C4-2B (cell line): ENCODE data around the gene OTC.

Experiments used
- CTCF ChIP-seq: fragments of 450-650 bp; conservative IDR thresholded peaks from 2 replicates; pipeline ENCODE4 v1.5.1; 2017; ENCODE audit warnings: mild to moderate bottlenecking
- ZFX ChIP-seq: fragments of 450-650 bp; IDR thresholded peaks from 2 replicates; pipeline ENCODE4 v1.6.1; 2017

DNA sequence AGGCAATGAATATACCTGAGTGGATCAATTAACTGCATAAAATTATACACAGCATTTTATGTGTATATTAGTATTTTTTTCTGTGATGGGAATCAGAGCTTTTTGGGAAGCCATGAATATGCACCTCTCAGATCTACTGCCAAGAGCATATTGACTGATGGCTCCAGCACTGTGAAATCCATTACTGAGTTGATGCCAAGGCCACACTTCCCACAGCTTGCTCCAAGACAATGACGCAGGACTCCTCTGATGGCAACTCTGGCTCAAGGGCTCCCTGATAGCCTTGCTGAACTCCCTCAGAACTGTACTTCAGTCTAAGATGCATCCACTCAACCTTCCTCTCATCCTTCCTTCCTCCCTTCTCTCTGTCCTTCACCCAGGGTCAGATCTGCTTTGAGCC lies 82.7 kb downstream of the OTC start:
- TF ChIP-seq CTCF (no peak), ZFX (no peak)
